ENCODE measurements around the gene SCUBE1. TPM values are rescaled to one million over a fixed set of nuclear protein-coding genes. Genes with fewer than 3 reads are reported as not detected.

Gene SCUBE1
- total and polyA plus RNA-seq, 2 of the 8 experiments (the other 6 are each of a cell fraction or from before 2014, with no cell fraction given): 2.3 to 4.9 TPM

DNA sequence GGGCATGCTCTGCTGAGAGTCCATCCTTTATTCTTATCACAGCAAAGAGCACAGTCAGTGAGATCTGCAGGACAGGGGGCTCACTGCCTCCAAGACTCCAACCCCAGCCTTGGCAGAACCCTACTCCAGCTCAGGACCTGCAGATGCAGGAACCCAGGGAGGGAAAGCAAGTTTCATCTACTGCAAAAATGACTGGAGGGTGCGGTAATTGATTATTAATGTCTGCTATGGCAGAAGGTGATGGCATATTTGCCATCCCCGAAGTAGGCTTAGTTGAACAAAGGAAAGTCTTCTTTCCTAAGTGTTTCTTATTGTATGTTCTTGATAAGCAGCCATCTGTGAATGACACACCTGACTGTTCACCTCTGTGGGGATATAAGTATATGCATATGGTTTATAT lies 9.2 kb downstream of the SCUBE1 start:
- CTCF ChIA-PET (ENCODE audit: partially characterized antibody): interaction anchor here (0.9 to 14.2 kb wide), 3 partner anchors 12 to 102 kb away, joined by 4 to 335 read pairs (median 31); no protein-coding TSS in a partner anchor
- TF ChIP-seq BCL11A (IDR thresholded peaks at IDR 0.05; ENCODE audit: low read depth in 2 of 2, low read length in 2 of 2) (no peak), TAF7 (optimal IDR thresholded peaks at IDR 0.05; ENCODE audit: borderline replicate concordance, low read depth, low read length) (no peak), SP4 (IDR thresholded peaks at IDR 0.05; ENCODE audit: low read length) (no peak), PHF8 (conservative IDR thresholded peaks at IDR 0.05; ENCODE audit: low read depth, low read length) (no peak), RNF2 (IDR thresholded peaks at IDR 0.05; ENCODE audit: borderline replicate concordance, low read depth, low read length, missing control alignments, poor library complexity, severe bottlenecking) (no peak), GTF2F1 (IDR thresholded peaks at IDR 0.05; ENCODE audit: borderline replicate concordance, low read depth, low read length) (no peak)

More for the DNA sequence above, 9.2 kb downstream of the SCUBE1 start:
- Histone ChIP-seq H2BK20ac (ENCODE audit: low read length) (no peak overlapping the region), H4K5ac (ENCODE audit: insufficient read length, low read depth, low read length) (no peak overlapping the region), H2BK120ac (replicated peaks; ENCODE audit: low read depth, low read length) (no peak overlapping the region), H4K91ac (replicated peaks; ENCODE audit: insufficient read length, low read length) (no peak overlapping the region), H3K23ac (ENCODE audit: insufficient read length) (no peak overlapping the region), H2BK15ac (ENCODE audit: low read length) (no peak overlapping the region), H3K27me3 (replicated peaks in 1 of 4; ENCODE audit: control insufficient read depth in 3 of 4, extremely low read depth in 1 of 4, insufficient read depth in 3 of 4, low read length in 3 of 4) (no peaks in the 10 kb centered on the region), H3K4me1 (replicated peaks in 1 of 4; ENCODE audit: control insufficient read depth in 3 of 4, insufficient read depth in 4 of 4, low read length in 3 of 4) (peaks cover 0 to 4% (median 1%) of the 10 kb centered on the region in 4 experiments; a peak in 3 of 7 replicates), H3K14ac (ENCODE audit: insufficient read length) (no peak overlapping the region), H3K9me3 (ENCODE audit: insufficient read depth in 2 of 2, low read depth in 1 of 2, low read length in 1 of 2) (no peaks in the 10 kb centered on the region), H2BK5ac (ENCODE audit: low read depth, low read length) (no peak overlapping the region), H3K36me3 (ENCODE audit: control insufficient read depth in 2 of 4, insufficient read depth in 4 of 4, low read length in 3 of 4) (no peaks in the 10 kb centered on the region; a peak in 1 of 8 replicates), H3K23me2 (ENCODE audit: low read depth, low read length) (peaks cover 4% of the 10 kb centered on the region; the same call in 1 of the 2 replicates), H3K9ac (replicated peaks in 1 of 4; ENCODE audit: extremely low read depth in 1 of 4, low read depth in 3 of 4, low read length in 3 of 4) (no peak overlapping the region), H4K8ac (ENCODE audit: extremely low read depth, insufficient read depth, low read length) (no peak overlapping the region), H3K4ac (replicated peaks; ENCODE audit: insufficient read length, low read depth, low read length) (no peak overlapping the region), H3K79me1 (ENCODE audit: low read depth, low read length) (no peaks in the 10 kb centered on the region), H3K18ac (ENCODE audit: extremely low read depth, low read length) (no peak overlapping the region), H2BK12ac (ENCODE audit: low read depth, low read length) (no peak overlapping the region), H3K4me3 (ENCODE audit: extremely low read depth in 1 of 4, insufficient read depth in 2 of 4, low read depth in 3 of 4, low read length in 4 of 4) (no peak overlapping the region), H3K27ac (ENCODE audit: low read depth, low read length) (no peak overlapping the region), H3K79me2 (ENCODE audit: control insufficient read depth in 1 of 2, insufficient read depth in 2 of 2, low read length in 2 of 2) (no peaks in the 10 kb centered on the region), H3K4me2 (ENCODE audit: insufficient read depth in 1 of 2, low read depth in 2 of 2, low read length in 2 of 2) (no peak overlapping the region), H2AFZ (ENCODE audit: low read length) (no peak overlapping the region), H3K56ac (replicated peaks; ENCODE audit: insufficient read length, low read depth, low read length) (no peak overlapping the region), H4K20me1 (replicated peaks in 1 of 2; ENCODE audit: control insufficient read depth in 1 of 2, insufficient read depth in 2 of 2, low read length in 2 of 2) (peaks cover 0 to 2% of the 10 kb centered on the region in 2 experiments), H2AK5ac (ENCODE audit: low read depth, low read length) (no peak overlapping the region)
- POLR2A ChIA-PET (ENCODE audit: partially characterized antibody): no interaction called here
- no peak for FAIRE-seq
- WGBS, 2 experiments (ENCODE audit: extremely low coverage in 1 of 2, insufficient coverage in 1 of 2, insufficient read length in 1 of 2, insufficient replicate concordance in 2 of 2, low coverage in 1 of 2, low lambda C conversion rate in 2 of 2, missing lambda C conversion rate in 1 of 2): 100% methylated on average over 2 of the region's 2 CpGs; no CpG with 5 or more reads in 1 of the 2 experiments
- no peak for DNase-seq (ENCODE audit: low read depth in 1 of 2, low spot score in 2 of 2)
